HUES64 (cell line): ENCODE results near the gene TPST1.
"Not testable (repeated sequence)": the region's sequence is repeated elsewhere in the genome, so short reads cannot be mapped to it uniquely, and the experiment has no call there.

Experiments
- H3K27ac ChIP-seq: 2 replicates; pipeline ENCODE4 v1.7.0; 2013; ENCODE audit warnings: low read depth, low read length, inconsistent platforms
- H3K27me3 ChIP-seq: 2 replicates; pipeline ENCODE4 v1.6.1; 2013; ENCODE audit warnings: mild to moderate bottlenecking, low read length; ENCODE audit not compliant: insufficient read depth
- H3K36me3 ChIP-seq: 2 replicates; pipeline ENCODE4 v1.6.1; 2013; ENCODE audit warnings: mild to moderate bottlenecking, low read length; ENCODE audit not compliant: insufficient read depth
- H3K4me1 ChIP-seq: 2 replicates; pipeline ENCODE4 v1.6.1; 2013; ENCODE audit warnings: mild to moderate bottlenecking, low read length, moderate library complexity; ENCODE audit not compliant: insufficient read depth
- H3K4me3 ChIP-seq: 2 replicates; pipeline ENCODE4 v1.5.1; 2013; ENCODE audit warnings: mild to moderate bottlenecking, low read length, moderate library complexity
- H3K9ac ChIP-seq: 2 replicates; pipeline ENCODE4 v1.6.1; 2013; ENCODE audit warnings: mild to moderate bottlenecking, low read depth, low read length
- H3K9me3 ChIP-seq: 2 replicates; pipeline ENCODE4 v1.6.1; 2013; ENCODE audit warnings: low read depth, low read length; ENCODE audit not compliant: insufficient read depth
- WGBS: fragments of 150-250, 120-280 bp; methylation state at CpG from one replicate; pipeline ENCODE4 v1.1.7; 2013; ENCODE audit warnings: missing lambda C conversion rate; 5-methylcytosine and 5-hydroxymethylcytosine counted together

TPST1 gene

DNA sequence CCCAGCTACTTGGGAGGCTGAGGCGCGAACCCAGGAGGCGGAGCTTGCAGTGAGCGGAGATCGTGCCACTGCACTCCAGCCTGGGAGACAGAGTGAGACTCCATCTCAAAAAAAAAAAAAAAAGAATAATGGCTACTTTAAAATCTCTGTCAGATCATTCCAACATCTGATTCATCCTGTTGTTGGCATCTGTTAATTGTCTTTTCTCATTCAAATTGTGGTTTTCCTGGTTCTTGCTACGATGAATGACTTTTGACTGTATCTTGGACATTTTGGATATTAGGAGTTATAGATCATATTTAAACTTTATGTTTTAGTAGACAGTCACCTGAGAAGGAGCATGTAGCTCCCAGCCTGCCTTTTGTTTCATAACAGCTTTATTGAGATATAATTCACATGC is 8.5 kb downstream of the TPST1 start:
- no peak overlapping the region for H3K9ac ChIP-seq
- no peak overlapping the region for H3K27ac ChIP-seq
- no peaks in the 10 kb centered on the region for H3K27me3 ChIP-seq
- no peaks in the 10 kb centered on the region for H3K9me3 ChIP-seq
- no peaks in the 10 kb centered on the region; the same call in 1 of the 2 replicates for H3K36me3 ChIP-seq
- no peak overlapping the region for H3K4me3 ChIP-seq
- 95% methylated on average over 6 of the region's 6 CpGs for WGBS
- H3K4me1 ChIP-seq = no peaks in the 10 kb centered on the region

GRCh38 chr7:66216687-66217086 is 11.6 kb downstream of the TPST1 start:
- no peak overlapping the region for H3K9ac ChIP-seq
- H3K36me3 ChIP-seq = no peaks in the 10 kb centered on the region
- no peaks in the 10 kb centered on the region for H3K4me1 ChIP-seq
- H3K27me3 ChIP-seq = no peaks in the 10 kb centered on the region
- no peak overlapping the region for H3K27ac ChIP-seq
- 94% methylated on average over 3 of the region's 4 CpGs for WGBS
- H3K4me3 ChIP-seq = no peak overlapping the region
- no peaks in the 10 kb centered on the region for H3K9me3 ChIP-seq

GRCh38 chr7:66219805-66220204 is 14.7 kb downstream of the TPST1 start:
- no peak overlapping the region for H3K4me3 ChIP-seq
- H3K27me3 ChIP-seq = no peaks in the 10 kb centered on the region
- H3K9ac ChIP-seq = no peak overlapping the region
- H3K4me1 ChIP-seq = no peaks in the 10 kb centered on the region
- WGBS = 100% methylated on average over 1 of the region's 1 CpG
- no peak overlapping the region for H3K27ac ChIP-seq
- no peaks in the 10 kb centered on the region for H3K36me3 ChIP-seq
- no peaks in the 10 kb centered on the region for H3K9me3 ChIP-seq

DNA sequence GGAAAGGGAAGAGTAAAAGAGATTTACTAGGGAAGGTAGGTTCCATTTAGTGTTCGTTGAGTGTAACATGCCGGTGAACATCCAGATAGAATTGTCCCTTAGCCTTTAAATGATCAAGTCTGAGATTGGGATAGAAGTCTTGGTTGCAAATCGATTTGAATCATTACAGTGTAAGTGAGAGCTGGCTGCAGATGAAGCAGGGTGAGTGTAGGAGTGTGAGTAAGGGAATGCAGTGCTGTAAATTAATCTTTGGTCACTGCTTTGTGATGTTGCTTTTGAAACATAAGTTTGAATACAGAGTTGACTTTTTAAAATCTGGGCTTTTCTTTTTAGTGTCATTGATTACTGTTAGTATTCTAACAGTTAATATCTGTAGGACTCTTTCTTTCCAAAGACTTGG is 16.3 kb downstream of the TPST1 start:
- Histone ChIP-seq H3K9ac (no peak overlapping the region), H3K27ac (no peak overlapping the region), H3K9me3 (no peaks in the 10 kb centered on the region), H3K36me3 (no peaks in the 10 kb centered on the region), H3K4me1 (no peaks in the 10 kb centered on the region), H3K27me3 (no peaks in the 10 kb centered on the region), H3K4me3 (no peak overlapping the region)
- WGBS = 92% methylated on average over 3 of the region's 3 CpGs

DNA sequence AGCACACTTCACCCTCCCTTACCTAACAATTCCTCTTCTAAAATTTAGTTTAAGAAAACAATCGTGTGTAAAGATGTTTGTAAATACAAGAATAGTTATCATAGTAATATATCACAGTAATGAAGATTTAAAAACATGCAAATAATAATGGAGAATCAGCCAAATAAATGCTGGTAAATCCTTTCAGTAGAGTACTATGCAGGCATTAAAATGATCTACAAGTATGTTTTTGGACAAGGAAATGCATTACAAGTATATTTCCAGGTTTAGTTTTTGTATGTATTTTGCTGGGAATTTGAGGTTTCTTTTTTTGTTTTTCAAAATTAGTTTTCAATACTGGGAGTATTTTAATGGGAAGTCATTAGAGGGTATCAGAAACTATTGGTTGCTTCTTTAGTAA is 22.7 kb downstream of the TPST1 start:
- no peak overlapping the region for H3K9ac ChIP-seq
- H3K4me3 ChIP-seq = no peak overlapping the region
- H3K4me1 ChIP-seq = no peaks in the 10 kb centered on the region
- H3K9me3 ChIP-seq = peaks cover 3% of the 10 kb centered on the region; the same call in 1 of the 2 replicates
- no peaks in the 10 kb centered on the region for H3K27me3 ChIP-seq
- no peak overlapping the region for H3K27ac ChIP-seq
- no CpG with 5 or more reads among the region's 1 CpG for WGBS
- H3K36me3 ChIP-seq = no peaks in the 10 kb centered on the region

- WGBS = 94% methylated on average over 21 of the region's 24 CpGs
- H3K9me3 ChIP-seq, H3K27ac ChIP-seq, H3K4me3 ChIP-seq, H3K27me3 ChIP-seq, H3K36me3 ChIP-seq, H3K9ac ChIP-seq, H3K4me1 ChIP-seq: not testable (repeated sequence)
Measured at GRCh38 chr7:66231326-66232216, 26.4 kb downstream of the TPST1 start.

GRCh38 chr7:66233638-66234037 is 28.5 kb downstream of the TPST1 start:
- Histone ChIP-seq H3K9me3 (peaks cover 4% of the 10 kb centered on the region; the same call in 1 of the 2 replicates), H3K9ac (no peak overlapping the region), H3K27ac (no peak overlapping the region), H3K4me3 (no peak overlapping the region), H3K36me3 (no peaks in the 10 kb centered on the region), H3K27me3 (no peaks in the 10 kb centered on the region), H3K4me1 (peaks cover 3% of the 10 kb centered on the region; the same call in 1 of the 2 replicates)
- 94% methylated on average over 5 of the region's 5 CpGs for WGBS

GRCh38 chr7:66236713-66237303 is 31.7 kb downstream of the TPST1 start:
- H3K27ac ChIP-seq = no peak overlapping the region
- H3K4me1 ChIP-seq = peaks cover 5% of the 10 kb centered on the region; the same call in 1 of the 2 replicates
- H3K27me3 ChIP-seq = no peaks in the 10 kb centered on the region
- H3K36me3 ChIP-seq = peaks cover 3% of the 10 kb centered on the region; the same call in 1 of the 2 replicates
- WGBS = 98% methylated on average over 2 of the region's 2 CpGs
- no peak overlapping the region for H3K4me3 ChIP-seq
- peaks cover 4% of the 10 kb centered on the region; the same call in 1 of the 2 replicates for H3K9me3 ChIP-seq
- H3K9ac ChIP-seq = no peak overlapping the region

DNA sequence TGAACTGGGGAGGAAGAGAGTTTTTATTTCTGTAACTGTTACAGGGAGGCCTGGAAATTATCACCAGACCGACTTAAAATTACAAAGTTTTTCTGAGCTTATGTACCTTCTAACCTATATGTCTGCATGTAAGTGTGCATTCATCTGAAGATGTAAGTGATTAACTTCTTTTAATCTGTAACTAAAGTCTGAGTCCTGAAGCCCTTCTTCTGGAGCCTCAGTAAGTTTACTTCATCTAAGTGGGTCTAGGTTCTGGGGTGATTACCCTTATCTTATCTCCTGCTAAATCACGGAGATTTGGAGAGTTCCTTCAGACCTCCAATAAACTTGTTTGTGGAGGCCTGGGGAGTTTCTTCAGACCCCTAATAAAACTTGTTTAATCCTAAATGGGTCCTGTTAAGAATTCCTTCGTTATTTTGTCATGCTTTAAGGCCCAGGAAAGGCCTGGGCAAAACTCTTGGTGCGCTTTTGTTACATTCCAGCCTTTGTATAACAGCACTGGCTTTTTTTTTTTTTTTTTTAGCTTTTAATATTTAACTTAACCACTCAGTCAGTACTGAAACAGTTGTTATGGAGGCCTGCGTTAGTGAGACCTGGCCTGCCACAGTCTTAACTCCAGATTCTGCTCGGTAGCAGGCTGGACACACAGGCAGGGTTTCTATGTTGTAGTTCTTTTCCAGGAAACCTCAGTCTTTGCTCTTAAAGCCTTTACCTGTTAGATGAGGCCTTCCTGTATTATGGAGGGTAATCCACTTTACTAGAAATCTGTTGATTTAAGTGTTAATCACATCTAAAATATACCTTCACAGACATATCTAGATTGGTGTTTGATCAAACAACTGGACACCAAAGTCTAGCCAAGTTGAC is 33.0 kb downstream of the TPST1 start:
- H3K4me1 ChIP-seq = peaks cover 5% of the 10 kb centered on the region; the same call in 1 of the 2 replicates
- no peak overlapping the region for H3K27ac ChIP-seq
- no peak overlapping the region for H3K4me3 ChIP-seq
- 87% methylated on average over 5 of the region's 6 CpGs for WGBS
- H3K9ac ChIP-seq = no peak overlapping the region; the same call in 1 of the 2 replicates
- no peaks in the 10 kb centered on the region for H3K27me3 ChIP-seq
- H3K36me3 ChIP-seq = peaks cover 3% of the 10 kb centered on the region; the same call in 1 of the 2 replicates
- no peaks in the 10 kb centered on the region for H3K9me3 ChIP-seq

DNA sequence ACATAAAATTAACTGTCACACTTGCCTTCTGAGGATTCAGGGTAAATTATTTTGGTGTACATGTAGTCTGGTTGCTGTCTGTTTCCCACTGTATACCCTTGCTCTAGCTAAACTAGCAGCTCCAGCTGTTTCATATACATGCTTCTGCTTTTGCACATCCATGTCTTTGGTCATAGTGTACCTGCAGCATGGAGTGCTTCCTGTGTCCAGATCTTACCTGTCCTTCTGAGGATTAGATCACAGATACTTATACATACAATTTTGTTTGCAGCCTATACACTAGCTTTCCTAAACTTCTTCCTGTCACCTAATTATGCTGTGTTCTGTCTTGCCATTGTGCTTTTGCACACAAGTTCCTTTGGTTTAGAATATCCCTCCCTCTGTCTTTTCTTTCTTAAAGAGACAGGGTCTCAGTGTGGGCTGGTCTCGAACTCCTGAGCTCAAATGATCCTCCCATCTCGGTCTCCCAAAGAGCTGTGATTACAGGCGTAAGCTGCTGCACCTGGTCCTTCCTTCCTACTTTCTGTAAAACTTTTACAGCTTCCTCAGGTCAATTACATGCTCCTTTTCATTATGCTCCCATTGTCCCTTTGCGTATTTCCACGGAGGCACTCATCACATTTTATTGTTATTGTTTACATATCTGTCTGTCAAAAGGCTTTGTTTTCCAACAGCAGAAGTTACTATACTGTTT is 33.8 kb downstream of the TPST1 start:
- H3K27me3 ChIP-seq = no peaks in the 10 kb centered on the region
- no peak overlapping the region; the same call in 1 of the 2 replicates for H3K9ac ChIP-seq
- no peak overlapping the region for H3K4me3 ChIP-seq
- H3K36me3 ChIP-seq = peaks cover 3% of the 10 kb centered on the region; the same call in 1 of the 2 replicates
- H3K9me3 ChIP-seq = no peaks in the 10 kb centered on the region
- H3K4me1 ChIP-seq = peaks cover 5% of the 10 kb centered on the region; the same call in 1 of the 2 replicates
- WGBS = 89% methylated on average over 5 of the region's 5 CpGs
- H3K27ac ChIP-seq = no peak overlapping the region
